ENCODE data around the gene WDR6.

DNA sequence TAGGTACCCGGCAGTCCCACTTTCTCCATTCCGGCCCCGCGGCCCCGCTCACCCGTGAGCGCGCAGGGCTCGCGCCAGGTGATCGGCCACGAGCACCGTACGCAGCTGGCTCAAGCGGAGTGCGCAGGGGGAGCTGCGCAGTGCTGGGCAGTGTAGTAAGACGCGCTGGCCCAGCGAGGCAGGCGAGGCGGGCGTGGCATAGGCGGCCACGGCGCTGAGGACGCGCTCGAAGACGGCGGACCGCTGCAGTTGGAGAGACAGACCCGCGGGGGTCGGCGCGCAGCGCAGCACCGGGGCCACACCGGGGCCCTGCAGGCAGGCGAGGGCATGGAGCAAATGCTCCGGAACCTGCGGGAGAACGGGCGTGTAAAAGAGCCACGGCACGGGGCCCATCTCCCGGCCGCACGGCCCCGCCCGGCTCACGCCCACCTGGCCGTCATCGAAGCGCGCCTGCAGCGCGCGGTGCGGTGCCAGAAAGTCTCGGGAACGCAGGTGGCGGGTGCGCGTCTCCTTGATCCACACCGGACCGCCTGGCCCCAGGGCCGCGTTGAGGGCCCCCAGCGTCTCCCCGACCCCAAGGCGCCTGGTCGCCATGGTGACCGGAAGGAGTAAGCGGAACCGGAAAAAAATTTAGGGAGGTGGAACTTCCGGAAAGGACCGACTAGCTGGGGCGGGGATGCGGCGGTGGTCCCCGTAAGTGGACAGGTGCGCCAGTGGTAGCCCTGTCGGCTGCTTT, 10.9 kb downstream of the WDR6 start, which contains the start of gene DALRD3:
- peak in 1 of 4 experiments; percentile 1 for TF ChIP-seq CTCF (IDR thresholded peaks at IDR 0.05)
- peak; percentile 66 for TF ChIP-seq POLR2AphosphoS5 (IDR thresholded peaks at IDR 0.05)

Data from prostate gland (tissue), 2 donors.